SU-DHL-6 (cell line): ENCODE data around the gene DST.

Source experiments
- H2AFZ ChIP-seq: fragments of 200-600 bp; sonication (generic); 2 replicates; pipeline ENCODE4 v1.6.1; 2014; ENCODE audit warnings: low read depth, mild to moderate bottlenecking, moderate library complexity, mixed read lengths, antibody characterized with exemption, low read length; ENCODE audit not compliant: severe bottlenecking
- H3F3A ChIP-seq: fragments of 200-600 bp; shearing (Covaris generic); 2 replicates; pipeline ENCODE4 v1.6.0; 2016; ENCODE audit warnings: antibody characterized with exemption, mild to moderate bottlenecking; ENCODE audit not compliant: insufficient read depth
- H3K27ac ChIP-seq: fragments of 200-600 bp; sonication (generic); 2 replicates; pipeline ENCODE4 v1.5.1; 2016; ENCODE audit warnings: low read depth, mild to moderate bottlenecking, low read length, moderate library complexity, mixed read lengths
- H3K27me3 ChIP-seq: fragments of 200-600 bp; sonication (generic), shearing (Covaris generic); 2 replicates; pipeline ENCODE4 v1.6.0; 2014; ENCODE audit warnings: mild to moderate bottlenecking, low read length
- H3K36me3 ChIP-seq: fragments of 200-600 bp; sonication (generic); 2 replicates; pipeline ENCODE4 v1.6.1; 2014; ENCODE audit warnings: mild to moderate bottlenecking, low read length, mixed read lengths
- H3K4me2 ChIP-seq: fragments of 300-600, 200-600 bp; shearing (Covaris generic), sonication (generic); 2 replicates; pipeline ENCODE4 v1.6.0; 2014; ENCODE audit warnings: low read length, low read depth, mild to moderate bottlenecking; ENCODE audit not compliant: poor library complexity, severe bottlenecking
- H3K4me3 ChIP-seq: fragments of 200-600 bp; sonication (generic); 2 replicates; pipeline ENCODE4 v1.5.1; 2014; ENCODE audit warnings: antibody characterized with exemption, low read length, mild to moderate bottlenecking, mixed read lengths; ENCODE audit not compliant: insufficient read depth, poor library complexity, severe bottlenecking
- H3K79me2 ChIP-seq: fragments of 200-600 bp; sonication (generic); 2 replicates; pipeline ENCODE4 v1.6.1; 2014; ENCODE audit warnings: mild to moderate bottlenecking, low read length, moderate library complexity; ENCODE audit not compliant: insufficient read depth
- H3K9ac ChIP-seq: fragments of 200-600 bp; sonication (generic); 2 replicates; pipeline ENCODE4 v1.7.0; 2014; ENCODE audit warnings: mild to moderate bottlenecking, low read length
- H3K9me2 ChIP-seq: fragments of 200-600 bp; sonication (generic); replicated peaks from 2 replicates; pipeline ENCODE4 v1.6.1; 2014; ENCODE audit warnings: low read length; ENCODE audit not compliant: insufficient read depth
- H3K9me3 ChIP-seq: fragments of 200-600 bp; sonication (generic); 2 replicates; pipeline ENCODE4 v1.6.1; 2014; ENCODE audit warnings: low read length, mixed read lengths; ENCODE audit not compliant: insufficient read depth
- H4K20me1 ChIP-seq: fragments of 200-600 bp; sonication (generic); 2 replicates; pipeline ENCODE4 v1.6.1; 2014; ENCODE audit warnings: low read depth, mild to moderate bottlenecking, antibody characterized with exemption, low read length, moderate library complexity, mixed read lengths
- EZH2phosphoT487 ChIP-seq: fragments of 200-600 bp; sonication (generic), shearing (Covaris generic); conservative IDR thresholded peaks from 2 replicates; pipeline ENCODE4 v1.6.1; 2018; ENCODE audit warnings: mild to moderate bottlenecking, antibody characterized with exemption, low read length, moderate library complexity, mixed read lengths
- TF ChIP-seq, protein P1 (sequence below): fragments of 200-600 bp; sonication (generic); IDR thresholded peaks from one replicate; pipeline ENCODE4 v1.5.1; 2017; ENCODE audit warnings: antibody characterized with exemption, mild to moderate bottlenecking, low read length, moderate library complexity; ENCODE audit not compliant: insufficient read depth, poor library complexity, severe bottlenecking

The DST gene

DNA sequence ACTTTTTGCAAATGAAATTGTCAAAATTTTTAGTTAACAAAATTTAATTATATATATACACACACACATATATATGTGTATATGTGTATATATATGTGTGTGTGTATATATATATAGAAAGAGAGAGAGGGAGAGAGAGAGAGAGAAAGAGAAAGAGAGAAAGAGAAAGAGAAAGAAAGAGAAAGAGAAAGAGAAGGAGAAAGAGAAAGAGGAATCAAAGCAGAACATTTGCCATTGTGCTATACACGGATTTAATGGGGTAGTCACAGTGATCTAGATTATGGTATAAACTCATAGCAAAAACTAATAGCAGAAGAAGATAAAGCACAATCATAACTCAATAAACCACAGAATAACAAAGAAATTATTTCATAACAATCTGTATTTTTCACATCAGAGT lies 126.7 kb downstream of the DST start:
- H3K4me3 ChIP-seq = no peak overlapping the region
- no peaks in the 10 kb centered on the region for H3K9me2 ChIP-seq
- H3K79me2 ChIP-seq = no peaks in the 10 kb centered on the region
- no peaks in the 10 kb centered on the region for H3F3A ChIP-seq
- H3K9ac ChIP-seq = no peak overlapping the region
- H3K36me3 ChIP-seq = no peaks in the 10 kb centered on the region
- no peaks in the 10 kb centered on the region for H3K27me3 ChIP-seq
- TF ChIP-seq, protein P1, sequence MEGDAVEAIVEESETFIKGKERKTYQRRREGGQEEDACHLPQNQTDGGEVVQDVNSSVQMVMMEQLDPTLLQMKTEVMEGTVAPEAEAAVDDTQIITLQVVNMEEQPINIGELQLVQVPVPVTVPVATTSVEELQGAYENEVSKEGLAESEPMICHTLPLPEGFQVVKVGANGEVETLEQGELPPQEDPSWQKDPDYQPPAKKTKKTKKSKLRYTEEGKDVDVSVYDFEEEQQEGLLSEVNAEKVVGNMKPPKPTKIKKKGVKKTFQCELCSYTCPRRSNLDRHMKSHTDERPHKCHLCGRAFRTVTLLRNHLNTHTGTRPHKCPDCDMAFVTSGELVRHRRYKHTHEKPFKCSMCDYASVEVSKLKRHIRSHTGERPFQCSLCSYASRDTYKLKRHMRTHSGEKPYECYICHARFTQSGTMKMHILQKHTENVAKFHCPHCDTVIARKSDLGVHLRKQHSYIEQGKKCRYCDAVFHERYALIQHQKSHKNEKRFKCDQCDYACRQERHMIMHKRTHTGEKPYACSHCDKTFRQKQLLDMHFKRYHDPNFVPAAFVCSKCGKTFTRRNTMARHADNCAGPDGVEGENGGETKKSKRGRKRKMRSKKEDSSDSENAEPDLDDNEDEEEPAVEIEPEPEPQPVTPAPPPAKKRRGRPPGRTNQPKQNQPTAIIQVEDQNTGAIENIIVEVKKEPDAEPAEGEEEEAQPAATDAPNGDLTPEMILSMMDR = no peak
- no peak for TF ChIP-seq EZH2phosphoT487
- no peaks in the 10 kb centered on the region for H4K20me1 ChIP-seq
- H3K9me3 ChIP-seq = no peaks in the 10 kb centered on the region
- H2AFZ ChIP-seq = no peak overlapping the region
- H3K27ac ChIP-seq = no peak overlapping the region
- no peak overlapping the region for H3K4me2 ChIP-seq

DNA sequence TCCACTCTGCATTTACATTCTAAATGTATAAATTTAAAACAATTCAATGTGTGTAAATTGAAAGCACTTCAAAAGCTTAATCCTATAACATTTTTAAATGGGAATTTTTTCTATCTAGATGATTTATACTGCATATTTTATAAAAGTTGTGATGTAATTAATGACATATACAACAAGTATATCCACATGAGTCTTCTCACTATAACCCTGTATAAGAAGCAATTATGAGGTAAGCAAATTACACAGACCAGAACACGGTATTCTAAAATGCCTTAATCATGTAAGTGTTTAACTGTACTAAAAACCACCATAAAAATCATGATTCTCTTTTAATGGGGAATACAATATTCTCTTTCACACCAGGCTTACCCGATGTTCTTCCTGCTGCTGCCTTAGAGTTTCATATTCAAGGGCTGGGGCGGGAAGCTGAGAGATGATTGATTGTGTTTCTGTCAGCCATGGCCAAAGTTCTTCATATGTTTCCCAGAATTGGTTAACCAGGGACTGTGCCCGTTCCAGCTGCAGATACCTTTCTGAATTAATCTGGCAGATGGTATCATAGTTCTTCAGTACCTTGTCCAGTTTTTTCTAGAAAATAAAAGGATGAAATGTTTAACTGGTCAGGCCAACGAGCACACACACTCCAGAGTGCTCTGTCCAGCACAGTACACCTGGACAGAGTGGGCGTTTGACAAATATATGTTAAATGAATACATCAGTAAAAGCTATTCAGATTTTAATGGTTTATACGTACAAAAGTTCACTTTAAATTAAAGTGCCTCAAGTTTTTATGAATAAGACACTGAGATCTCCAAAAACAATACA lies 127.4 kb downstream of the DST start:
- no peak overlapping the region for H2AFZ ChIP-seq
- no peaks in the 10 kb centered on the region for H3K9me2 ChIP-seq
- H4K20me1 ChIP-seq = no peaks in the 10 kb centered on the region
- H3K79me2 ChIP-seq = no peaks in the 10 kb centered on the region
- H3K27me3 ChIP-seq = no peaks in the 10 kb centered on the region
- H3K9ac ChIP-seq = no peak overlapping the region
- no peaks in the 10 kb centered on the region for H3K9me3 ChIP-seq
- H3F3A ChIP-seq = no peaks in the 10 kb centered on the region
- no peak overlapping the region for H3K4me3 ChIP-seq
- TF ChIP-seq, protein P1 = no peak
- no peak for TF ChIP-seq EZH2phosphoT487
- no peak overlapping the region for H3K4me2 ChIP-seq
- no peaks in the 10 kb centered on the region for H3K36me3 ChIP-seq
- H3K27ac ChIP-seq = no peak overlapping the region

DNA sequence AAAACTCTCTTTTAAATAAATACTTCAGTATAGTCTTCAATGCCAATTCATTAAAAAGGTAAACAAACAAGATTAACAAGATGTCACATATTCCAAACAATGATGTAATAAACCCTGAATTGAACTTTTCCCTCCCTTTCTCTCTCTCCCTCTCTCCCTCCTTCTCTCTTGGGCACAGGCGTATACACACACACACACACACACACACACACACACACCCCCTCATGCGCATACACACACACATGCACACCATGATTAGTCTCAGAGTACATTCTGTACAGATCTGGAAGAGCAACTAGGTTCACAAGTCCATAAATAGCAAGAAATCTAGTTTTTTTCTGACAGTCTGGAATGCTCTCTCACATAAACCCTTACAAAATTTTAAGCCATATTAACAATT lies 128.3 kb downstream of the DST start:
- H3K36me3 ChIP-seq = no peaks in the 10 kb centered on the region
- TF ChIP-seq, protein P1 = no peak
- no peak for TF ChIP-seq EZH2phosphoT487
- H3K9ac ChIP-seq = no peak overlapping the region
- H3K27me3 ChIP-seq = no peaks in the 10 kb centered on the region
- H4K20me1 ChIP-seq = no peaks in the 10 kb centered on the region
- H3K4me3 ChIP-seq = no peak overlapping the region
- H3F3A ChIP-seq = no peaks in the 10 kb centered on the region
- H3K27ac ChIP-seq = no peak overlapping the region
- H3K9me2 ChIP-seq = no peaks in the 10 kb centered on the region
- H3K4me2 ChIP-seq = no peak overlapping the region
- no peaks in the 10 kb centered on the region for H3K9me3 ChIP-seq
- H2AFZ ChIP-seq = no peak overlapping the region
- no peaks in the 10 kb centered on the region for H3K79me2 ChIP-seq
